CD4-positive, alpha-beta T cell (primary cell): ENCODE measurements around the gene GPD1L. TPM values are rescaled to one million over a fixed set of nuclear protein-coding genes. Genes with fewer than 3 reads are reported as not detected.

Experiments used
- ATAC-seq: fragments of 200-7000 bp; cut with Tn5 transposase; one replicate; pipeline ENCODE4 v1.10.0; 2022; ENCODE audit warnings: mild to moderate bottlenecking; ENCODE audit not compliant: poor library complexity
- CTCF ChIA-PET: fragments of 350-600 bp; sonication (Branson Sonifier 250); formaldehyde crosslinking; loops from one replicate; lab custom pipeline; 2021; ENCODE audit warnings: antibody characterized with exemption, inconsistent platforms; lab: Charles Lee
- POLR2A ChIA-PET: fragments of 350-600 bp; sonication (Branson Sonifier 250); formaldehyde crosslinking; loops from one replicate; lab custom pipeline; 2021; ENCODE audit warnings: antibody characterized with exemption, inconsistent platforms; lab: Charles Lee
- DNase-seq, 14 experiments: peaks; one replicate each; pipeline ENCODE4 v3.0.0-alpha.2; 2013 to 2020; ENCODE audit warnings: mixed read lengths in 2 of 14
- H3K27ac ChIP-seq, 2 donors: one replicate each; pipeline versions ENCODE4 v1.5.1 to v1.7.0; 2013; ENCODE audit warnings: low read length in 2 of 2, low read depth in 1 of 2, mild to moderate bottlenecking in 1 of 2
- H3K27me3 ChIP-seq, 2 experiments: 1 replicate in 1 of 2; 2 replicates in 1 of 2; pipeline versions ENCODE4 v1.6.1 to v1.7.0; 2013; ENCODE audit warnings: low read length in 2 of 2, control low read depth in 1 of 2, mild to moderate bottlenecking in 1 of 2, moderate library complexity in 1 of 2; ENCODE audit not compliant: insufficient read depth in 2 of 2, control insufficient read depth in 1 of 2
- H3K36me3 ChIP-seq: one replicate; pipeline ENCODE4 v1.6.1; 2013; ENCODE audit warnings: low read length, control low read depth; ENCODE audit not compliant: insufficient read depth
- H3K4me1 ChIP-seq: one replicate; pipeline ENCODE4 v1.6.1; 2013; ENCODE audit warnings: low read length, control low read depth; ENCODE audit not compliant: insufficient read depth
- H3K4me3 ChIP-seq: one replicate; pipeline ENCODE4 v1.5.1; 2013; ENCODE audit warnings: mild to moderate bottlenecking, low read length, moderate library complexity
- H3K9me3 ChIP-seq, 2 experiments: 1 replicate in 1 of 2; 2 replicates in 1 of 2; pipeline versions ENCODE4 v1.6.1 to v1.7.0; 2013; ENCODE audit warnings: low read length in 2 of 2, mild to moderate bottlenecking in 2 of 2, control low read depth in 1 of 2, moderate library complexity in 1 of 2; ENCODE audit not compliant: control insufficient read depth in 1 of 2, insufficient read depth in 1 of 2
- H3K27ac Mint-ChIP-seq: one replicate; pipeline ENCODE4 v1.8.0; 2020; ENCODE audit warnings: mixed read lengths
- H3K27me3 Mint-ChIP-seq: one replicate; pipeline ENCODE4 v1.8.0; 2021; ENCODE audit warnings: mixed read lengths
- H3K36me3 Mint-ChIP-seq: one replicate; pipeline ENCODE4 v1.8.0; 2021; ENCODE audit warnings: low read depth, mixed read lengths
- H3K4me1 Mint-ChIP-seq: one replicate; pipeline ENCODE4 v1.8.0; 2021; ENCODE audit warnings: low read depth, mixed read lengths
- H3K4me3 Mint-ChIP-seq: one replicate; pipeline ENCODE4 v1.8.0; 2020; ENCODE audit warnings: mild to moderate bottlenecking, mixed read lengths
- H3K9me3 Mint-ChIP-seq: one replicate; pipeline ENCODE4 v1.8.0; 2020; ENCODE audit warnings: mixed read lengths
- CTCF ChIP-seq: fragments of 200-600 bp; IDR thresholded peaks from one replicate; pipeline ENCODE4 v1.8.0; 2022; ENCODE audit warnings: antibody characterized with exemption, mild to moderate bottlenecking
- intact Hi-C, 2 experiments: fragments of 100-400 bp; cut with DNase I in 1 of 2; cut with micrococcal nuclease in 1 of 2; formaldehyde crosslinking; loops; one replicate each; pipeline versions ENCODE4 v1.15.1 to v1.9.0; 2023 to 2025; cut with DNase I, micrococcal nuclease
- total RNA-seq, 174 experiments: library from RNA in 2 of 174; stranded (reverse) in 2 of 174; gene quantifications; one replicate each; pipeline ENCODE4 v1.2.3 and lab custom pipeline; 2021 to 2026

Gene GPD1L
- total RNA-seq, 2 experiments from 2014 or later = 15.3 to 16.0 TPM

GRCh38 chr3:32176989-32177701 is 70.7 kb downstream of the GPD1L start:
- no peaks in the 10 kb centered on the region for H3K27me3 ChIP-seq
- H3K9me3 ChIP-seq = no peaks in the 10 kb centered on the region
- Mint-ChIP-seq H3K27ac (no peak overlapping the region), H3K36me3 (peaks cover 12% of the 10 kb centered on the region), H3K9me3 (peaks cover 3% of the 10 kb centered on the region), H3K4me1 (peaks cover 12% of the 10 kb centered on the region), H3K4me3 (no peak overlapping the region), H3K27me3 (no peaks in the 10 kb centered on the region)
- H3K36me3 ChIP-seq = no peaks in the 10 kb centered on the region
- TF ChIP-seq CTCF = peak; percentile 79
- CTCF ChIA-PET = interaction anchor here (0.6 to 3.1 kb wide), 12 partner anchors 33 to 1609 kb away, joined by 3 to 13 read pairs (median 4); no protein-coding TSS in a partner anchor
- POLR2A ChIA-PET = interaction anchor here (1.0 to 2.0 kb wide), 3 partner anchors 158 to 291 kb away, joined by 3 to 8 read pairs (median 3); partner anchors contain the start of gene CMTM7
- H3K4me1 ChIP-seq = peaks cover 9% of the 10 kb centered on the region
- H3K4me3 ChIP-seq = no peak overlapping the region
- ATAC-seq (peak; percentile 82), DNase-seq (peak; percentile 23 to 82 (median 56))
- no peak overlapping the region for H3K27ac ChIP-seq
- intact Hi-C loops = loop anchor here (1.0 to 5.0 kb wide), 11 partner anchors 60 to 490 kb away; partner anchors contain the start of gene CMTM8 (in 1 of the 2)

GRCh38 chr3:32177702-32178198 is 71.3 kb downstream of the GPD1L start:
- ATAC-seq = peak; percentile 65
- H3K9me3 Mint-ChIP-seq = no peaks in the 10 kb centered on the region
- TF ChIP-seq CTCF = peak; percentile 33

GRCh38 chr3:32180141-32180784 is 73.8 kb downstream of the GPD1L start:
- intact Hi-C loops = loop anchor here in 1 of 2 experiments (2.0 kb wide), 1 partner anchor 117 kb away; no protein-coding TSS in a partner anchor
- Histone ChIP-seq H3K36me3 (no peaks in the 10 kb centered on the region), H3K4me3 (no peak overlapping the region), H3K9me3 (no peaks in the 10 kb centered on the region), H3K4me1 (peaks cover 9% of the 10 kb centered on the region), H3K27ac (no peak overlapping the region), H3K27me3 (peaks cover 0 to 3% of the 10 kb centered on the region in 2 experiments)
- ChIA-PET POLR2A (no interaction called here), CTCF (interaction anchor here (2.1 kb wide), 1 partner anchor 288 kb away, joined by 5 read pairs; no protein-coding TSS in a partner anchor)
- no peaks in the 10 kb centered on the region for H3K27me3 Mint-ChIP-seq
- no peak for ATAC-seq
- no peaks in the 10 kb centered on the region for H3K9me3 Mint-ChIP-seq
- no peak for DNase-seq
- H3K27ac Mint-ChIP-seq = no peak overlapping the region
- no peak for TF ChIP-seq CTCF
- H3K36me3 Mint-ChIP-seq = no peaks in the 10 kb centered on the region
- no peak overlapping the region for H3K4me3 Mint-ChIP-seq
- H3K4me1 Mint-ChIP-seq = peaks cover 12% of the 10 kb centered on the region

More at GRCh38 chr3:32177702-32178198, 71.3 kb downstream of the GPD1L start:
- no peak overlapping the region for H3K4me3 ChIP-seq
- CTCF ChIA-PET = interaction anchor here (0.6 to 3.1 kb wide), 12 partner anchors 34 to 1608 kb away, joined by 3 to 13 read pairs (median 4); no protein-coding TSS in a partner anchor
- peaks cover 12% of the 10 kb centered on the region for H3K4me1 Mint-ChIP-seq
- H3K4me3 Mint-ChIP-seq = no peak overlapping the region
- H3K27ac Mint-ChIP-seq = no peak overlapping the region
- peaks cover 9% of the 10 kb centered on the region for H3K4me1 ChIP-seq
- H3K36me3 Mint-ChIP-seq = peaks cover 6% of the 10 kb centered on the region
- H3K9me3 ChIP-seq = no peaks in the 10 kb centered on the region
- no peaks in the 10 kb centered on the region for H3K36me3 ChIP-seq
- no peak overlapping the region for H3K27ac ChIP-seq
- intact Hi-C loops = loop anchor here (1.0 to 5.0 kb wide), 11 partner anchors 60 to 490 kb away; partner anchors contain the start of gene CMTM8 (in 1 of the 2)
- peaks cover 0 to under 1% of the 10 kb centered on the region in 2 experiments for H3K27me3 ChIP-seq
- peak in 12 of 14 experiments; percentile 12 to 77 (median 34) for DNase-seq
- H3K27me3 Mint-ChIP-seq = no peaks in the 10 kb centered on the region
- POLR2A ChIA-PET = interaction anchor here (1.0 to 2.0 kb wide), 3 partner anchors 157 to 290 kb away, joined by 3 to 8 read pairs (median 3); partner anchors contain the start of gene CMTM7
